Vagina (tissue), 2 donors: ENCODE data around the gene TMEM31.

Experiments
- POLR2A ChIP-seq, 2 donors: fragments of 450-650 bp; IDR thresholded peaks; one replicate each; pipeline ENCODE4 v1.6.1; 2017; ENCODE audit warnings: antibody characterized with exemption in 2 of 2, mild to moderate bottlenecking in 2 of 2, moderate library complexity in 2 of 2
- TF ChIP-seq, protein P1 (sequence below), 3 experiments: fragments of 450-650 bp in 2 of 3; fragments of 200-600 bp in 1 of 3; sonication (generic) in 1 of 3; IDR thresholded peaks; one replicate each; pipeline ENCODE4 v1.5.1; 2017 to 2019; ENCODE audit warnings: antibody characterized with exemption in 3 of 3, mild to moderate bottlenecking in 2 of 3, moderate library complexity in 2 of 3

DNA sequence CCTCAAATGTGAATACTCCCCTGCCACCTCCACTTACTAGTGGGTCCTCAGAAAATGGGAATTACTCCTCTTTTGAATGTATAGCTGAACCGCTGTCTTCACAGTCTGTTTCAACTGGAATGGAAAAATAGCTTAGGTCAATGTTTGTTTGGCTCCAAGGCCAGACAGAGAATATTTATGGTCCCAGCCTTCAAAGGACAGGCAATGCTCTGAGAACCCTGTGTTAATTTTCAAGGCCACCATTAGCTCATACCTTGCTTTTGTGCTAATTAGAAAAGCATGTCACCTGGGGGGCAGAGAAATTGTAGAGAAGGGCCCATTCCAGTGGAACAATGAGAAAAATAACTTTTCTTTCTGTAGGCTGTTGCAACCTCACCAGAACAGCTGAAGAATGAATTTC lies 19.6 kb upstream of the TMEM31 start:
- no peak for TF ChIP-seq POLR2A (IDR thresholded peaks at IDR 0.05)
- TF ChIP-seq, protein P1, sequence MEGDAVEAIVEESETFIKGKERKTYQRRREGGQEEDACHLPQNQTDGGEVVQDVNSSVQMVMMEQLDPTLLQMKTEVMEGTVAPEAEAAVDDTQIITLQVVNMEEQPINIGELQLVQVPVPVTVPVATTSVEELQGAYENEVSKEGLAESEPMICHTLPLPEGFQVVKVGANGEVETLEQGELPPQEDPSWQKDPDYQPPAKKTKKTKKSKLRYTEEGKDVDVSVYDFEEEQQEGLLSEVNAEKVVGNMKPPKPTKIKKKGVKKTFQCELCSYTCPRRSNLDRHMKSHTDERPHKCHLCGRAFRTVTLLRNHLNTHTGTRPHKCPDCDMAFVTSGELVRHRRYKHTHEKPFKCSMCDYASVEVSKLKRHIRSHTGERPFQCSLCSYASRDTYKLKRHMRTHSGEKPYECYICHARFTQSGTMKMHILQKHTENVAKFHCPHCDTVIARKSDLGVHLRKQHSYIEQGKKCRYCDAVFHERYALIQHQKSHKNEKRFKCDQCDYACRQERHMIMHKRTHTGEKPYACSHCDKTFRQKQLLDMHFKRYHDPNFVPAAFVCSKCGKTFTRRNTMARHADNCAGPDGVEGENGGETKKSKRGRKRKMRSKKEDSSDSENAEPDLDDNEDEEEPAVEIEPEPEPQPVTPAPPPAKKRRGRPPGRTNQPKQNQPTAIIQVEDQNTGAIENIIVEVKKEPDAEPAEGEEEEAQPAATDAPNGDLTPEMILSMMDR (IDR thresholded peaks at IDR 0.05) = no peak
